A673 (cell line): Measurements from ENCODE around the gene FPR2. TPM values are rescaled to one million over a fixed set of nuclear protein-coding genes. Genes with fewer than 3 reads are reported as not detected.

Source experiments
- BruUV-seq: library from RNA; stranded (reverse); fragments of 400-500 nt; replicated peaks from 2 replicates; lab custom pipeline; 2021; lab: Mats Ljungman, UMichigan
- CTCF ChIA-PET: fragments of 300-600 bp; sonication (Branson Sonifier 250); formaldehyde crosslinking; loops from one replicate; lab custom pipeline; 2022; ENCODE audit warnings: antibody characterized with exemption; lab: Charles Lee
- POLR2A ChIA-PET: fragments of 300-600 bp; sonication (Branson Sonifier 250); formaldehyde crosslinking; loops from one replicate; lab custom pipeline; 2022; ENCODE audit warnings: antibody characterized with exemption; ENCODE audit not compliant: low non-redundant PET; lab: Charles Lee
- DNase-seq: peaks from one replicate; pipeline ENCODE4 v3.0.0-alpha.2; 2015; ENCODE audit warnings: low spot score
- H3K27ac ChIP-seq: fragments of 200-600 bp; sonication (generic); 2 replicates; pipeline ENCODE4 v1.5.1; 2016; ENCODE audit warnings: mixed run types, low read depth, mild to moderate bottlenecking, mixed read lengths, antibody characterized with exemption, low read length; ENCODE audit not compliant: poor library complexity, severe bottlenecking
- H3K27me3 ChIP-seq: fragments of 200-600 bp; sonication (generic); replicated peaks from 2 replicates; pipeline ENCODE4 v1.6.1; 2017; ENCODE audit warnings: mixed run types, low read depth, mild to moderate bottlenecking, mixed read lengths, antibody characterized with exemption, low read length; ENCODE audit not compliant: insufficient read depth, poor library complexity
- H3K36me3 ChIP-seq: fragments of 200-600 bp; sonication (generic); 2 replicates; pipeline ENCODE4 v1.6.1; 2016; ENCODE audit warnings: mixed run types, mild to moderate bottlenecking, mixed read lengths, antibody characterized with exemption, low read length; ENCODE audit not compliant: insufficient read depth, poor library complexity, severe bottlenecking
- H3K4me1 ChIP-seq: fragments of 200-600 bp; sonication (generic); 2 replicates; pipeline ENCODE4 v1.6.1; 2017; ENCODE audit warnings: mixed run types, mild to moderate bottlenecking, mixed read lengths, antibody characterized with exemption, low read length; ENCODE audit not compliant: insufficient read depth, poor library complexity, severe bottlenecking
- H3K4me3 ChIP-seq: fragments of 200-600 bp; sonication (generic); 2 replicates; pipeline ENCODE4 v1.5.1; 2016; ENCODE audit warnings: low read depth, mixed run types, mild to moderate bottlenecking, mixed read lengths, low read length; ENCODE audit not compliant: poor library complexity, severe bottlenecking
- H3K9me3 ChIP-seq: fragments of 200-600 bp; sonication (generic); 2 replicates; pipeline ENCODE4 v1.6.1; 2016; ENCODE audit warnings: mixed run types, low read depth, mild to moderate bottlenecking, mixed read lengths, antibody characterized with exemption, low read length; ENCODE audit not compliant: poor library complexity, severe bottlenecking
- EZH2 ChIP-seq: fragments of 200-600 bp; sonication (generic); IDR thresholded peaks from 2 replicates; pipeline ENCODE4 v1.6.1; 2017; ENCODE audit warnings: borderline replicate concordance, low read depth, mild to moderate bottlenecking, mixed read lengths, antibody characterized with exemption, low read length; ENCODE audit not compliant: poor library complexity, severe bottlenecking
- intact Hi-C: fragments of 100-400 bp; cut with micrococcal nuclease; formaldehyde crosslinking; loops from one replicate; pipeline ENCODE4 v1.10.0; 2022; ENCODE audit not compliant: unreplicated experiment
- total RNA-seq: library from RNA; stranded (reverse); gene quantifications from 2 replicates; pipeline ENCODE4 v1.2.3, GENCODE V29; 2021
- TF ChIP-seq, protein P1 (sequence below): fragments of 300-800, 200-600 bp; sonication (generic); conservative IDR thresholded peaks from 2 replicates; pipeline ENCODE4 v1.5.1; 2017; ENCODE audit warnings: low read depth, mild to moderate bottlenecking, antibody characterized with exemption, low read length, moderate library complexity, mixed read lengths

Gene FPR2
- total RNA-seq, 1 experiment from 2014 or later: not detected

DNA sequence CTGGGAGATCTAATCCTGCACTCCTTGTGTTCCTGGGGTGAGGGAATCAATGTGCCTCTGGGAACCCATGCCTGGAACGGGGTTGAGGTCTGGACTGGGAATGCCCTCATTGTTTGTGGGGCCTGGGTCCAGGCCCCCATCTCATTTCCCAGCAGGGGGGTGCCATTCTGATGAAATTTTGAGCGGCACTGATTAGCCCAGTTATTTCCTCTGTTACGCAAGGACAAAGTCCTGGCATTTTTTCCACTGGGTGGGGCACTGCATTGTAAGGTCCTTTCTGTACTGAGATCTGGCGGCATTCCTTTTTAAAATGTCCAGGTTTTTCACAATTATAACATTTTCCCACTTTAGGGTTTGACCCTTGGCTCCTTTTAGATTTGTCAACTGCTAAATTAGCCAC lies 48.8 kb downstream of the FPR2 start:
- ChIA-PET POLR2A (no interaction called here), CTCF (interaction anchor here (1.8 kb wide), 1 partner anchor 32 kb away, joined by 15 read pairs; no protein-coding TSS in a partner anchor)
- intact Hi-C loops: loop anchor here (5.0 to 10.0 kb wide), 3 partner anchors 147 to 335 kb away; partner anchors contain the start of gene CEACAM18

DNA sequence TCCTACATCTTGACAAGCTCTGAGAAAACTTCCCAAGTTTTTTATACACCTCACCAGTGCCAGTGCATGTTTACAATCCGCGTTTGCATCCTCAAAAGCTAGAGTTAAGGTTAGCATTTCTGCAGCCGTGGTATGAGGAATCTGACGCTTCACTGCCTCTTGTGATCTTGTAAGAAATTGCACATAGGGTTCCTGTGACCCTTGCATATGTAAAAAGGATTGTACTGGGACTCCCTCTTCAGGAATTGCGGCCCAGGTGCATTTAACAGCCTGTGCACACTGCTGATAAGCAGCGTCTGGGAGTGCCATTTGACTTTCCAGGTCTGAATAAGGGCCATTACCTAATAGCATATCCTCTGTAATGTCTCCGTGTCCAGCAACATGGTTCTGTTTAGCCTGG lies 49.2 kb downstream of the FPR2 start:
- TF ChIP-seq, protein P1, sequence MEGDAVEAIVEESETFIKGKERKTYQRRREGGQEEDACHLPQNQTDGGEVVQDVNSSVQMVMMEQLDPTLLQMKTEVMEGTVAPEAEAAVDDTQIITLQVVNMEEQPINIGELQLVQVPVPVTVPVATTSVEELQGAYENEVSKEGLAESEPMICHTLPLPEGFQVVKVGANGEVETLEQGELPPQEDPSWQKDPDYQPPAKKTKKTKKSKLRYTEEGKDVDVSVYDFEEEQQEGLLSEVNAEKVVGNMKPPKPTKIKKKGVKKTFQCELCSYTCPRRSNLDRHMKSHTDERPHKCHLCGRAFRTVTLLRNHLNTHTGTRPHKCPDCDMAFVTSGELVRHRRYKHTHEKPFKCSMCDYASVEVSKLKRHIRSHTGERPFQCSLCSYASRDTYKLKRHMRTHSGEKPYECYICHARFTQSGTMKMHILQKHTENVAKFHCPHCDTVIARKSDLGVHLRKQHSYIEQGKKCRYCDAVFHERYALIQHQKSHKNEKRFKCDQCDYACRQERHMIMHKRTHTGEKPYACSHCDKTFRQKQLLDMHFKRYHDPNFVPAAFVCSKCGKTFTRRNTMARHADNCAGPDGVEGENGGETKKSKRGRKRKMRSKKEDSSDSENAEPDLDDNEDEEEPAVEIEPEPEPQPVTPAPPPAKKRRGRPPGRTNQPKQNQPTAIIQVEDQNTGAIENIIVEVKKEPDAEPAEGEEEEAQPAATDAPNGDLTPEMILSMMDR: peak; percentile 44
- no peak for TF ChIP-seq EZH2
- Histone ChIP-seq H3K27me3 (no peaks in the 10 kb centered on the region), H3K4me1 (peaks cover 27% of the 10 kb centered on the region), H3K36me3 (no peaks in the 10 kb centered on the region), H3K9me3 (no peaks in the 10 kb centered on the region), H3K4me3 (no peak overlapping the region), H3K27ac (no peak overlapping the region)
- DNase-seq: peak; percentile 70
- ChIA-PET CTCF (no interaction called here), POLR2A (no interaction called here)
- no TSS peak for BruUV-seq
- intact Hi-C loops: no loop called here

More for the DNA sequence above, 48.8 kb downstream of the FPR2 start:
- no peak for TF ChIP-seq EZH2
- TF ChIP-seq, protein P1: no peak
- Histone ChIP-seq H3K27ac (no peak overlapping the region), H3K36me3 (no peaks in the 10 kb centered on the region), H3K27me3 (no peaks in the 10 kb centered on the region), H3K4me1 (peaks cover 27% of the 10 kb centered on the region), H3K9me3 (no peaks in the 10 kb centered on the region), H3K4me3 (no peak overlapping the region)
- no peak for DNase-seq
- no TSS peak for BruUV-seq

DNA sequence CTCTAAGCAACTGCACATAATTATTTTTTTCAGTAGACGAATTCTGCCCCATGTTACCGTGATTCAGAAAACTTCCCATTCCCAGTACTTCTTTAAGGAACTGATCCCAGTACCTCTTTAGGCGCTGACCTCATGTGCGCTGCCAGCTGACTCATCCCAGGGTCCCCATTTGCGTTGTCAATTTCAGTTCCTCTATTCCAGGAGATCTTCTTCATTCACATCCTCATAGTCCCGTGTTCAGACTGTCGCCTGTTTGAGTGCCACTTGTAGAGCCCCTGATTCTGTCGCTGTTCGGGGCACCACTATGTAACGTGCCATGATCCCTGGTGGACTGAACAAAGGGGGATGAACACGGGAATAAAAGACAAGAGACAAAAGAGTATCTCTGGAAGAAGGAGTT lies 50.4 kb downstream of the FPR2 start:
- Histone ChIP-seq H3K36me3 (no peaks in the 10 kb centered on the region), H3K27me3 (no peaks in the 10 kb centered on the region), H3K9me3 (no peaks in the 10 kb centered on the region), H3K27ac (no peak overlapping the region), H3K4me1 (peaks cover 27% of the 10 kb centered on the region), H3K4me3 (no peak overlapping the region)
- BruUV-seq: no TSS peak
- ChIA-PET CTCF (no interaction called here), POLR2A (no interaction called here)
- intact Hi-C loops: no loop called here
- no peak for DNase-seq
- no peak for TF ChIP-seq EZH2
- TF ChIP-seq, protein P1: no peak
